H9 (cell line): ENCODE measurements around the gene TBC1D2. TPM values are rescaled to one million over a fixed set of nuclear protein-coding genes. Genes with fewer than 3 reads are reported as not detected.

Source experiments
- DNase-seq: peaks from one replicate; pipeline ENCODE4 v3.0.0-alpha.2; 2017
- H2AFZ ChIP-seq: one replicate; pipeline ENCODE4 v1.6.1; 2013; ENCODE audit warnings: mild to moderate bottlenecking, low read length, control low read depth, moderate library complexity
- H2AK5ac ChIP-seq: 2 replicates; pipeline ENCODE4 v1.6.1; 2013; ENCODE audit warnings: low read length, control low read depth, mixed read lengths; ENCODE audit not compliant: insufficient read length
- H2BK120ac ChIP-seq: one replicate; pipeline ENCODE4 v1.6.1; 2013; ENCODE audit warnings: low read depth, mild to moderate bottlenecking, low read length, control low read depth, inconsistent platforms; ENCODE audit not compliant: poor library complexity, severe bottlenecking
- H2BK12ac ChIP-seq: 2 replicates; pipeline ENCODE4 v1.6.1; 2013; ENCODE audit warnings: low read length, control low read depth, mixed read lengths, low read depth; ENCODE audit not compliant: insufficient read length
- H2BK15ac ChIP-seq: 2 replicates; pipeline ENCODE4 v1.6.1; 2013; ENCODE audit warnings: low read depth, low read length, control low read depth
- H2BK20ac ChIP-seq: one replicate; pipeline ENCODE4 v1.6.1; 2013; ENCODE audit warnings: low read depth, mild to moderate bottlenecking, low read length, control low read depth, inconsistent platforms; ENCODE audit not compliant: poor library complexity, severe bottlenecking
- H2BK5ac ChIP-seq: 2 replicates; pipeline ENCODE4 v1.6.1; 2013; ENCODE audit warnings: low read length, control low read depth, mixed read lengths; ENCODE audit not compliant: insufficient read length
- H3K14ac ChIP-seq: 2 replicates; pipeline ENCODE4 v1.6.1; 2013; ENCODE audit warnings: low read length, control low read depth; ENCODE audit not compliant: insufficient read depth
- H3K18ac ChIP-seq: 2 replicates; pipeline ENCODE4 v1.6.1; 2013; ENCODE audit warnings: low read depth, mild to moderate bottlenecking, mixed read lengths, low read length, control low read depth; ENCODE audit not compliant: insufficient read length
- H3K23ac ChIP-seq: 2 replicates; pipeline ENCODE4 v1.6.1; 2013; ENCODE audit warnings: low read length, control low read depth, mixed read lengths, low read depth; ENCODE audit not compliant: insufficient read length
- H3K23me2 ChIP-seq: 2 replicates; pipeline ENCODE4 v1.6.1; 2013; ENCODE audit warnings: low read depth, mild to moderate bottlenecking, mixed read lengths, low read length, control low read depth; ENCODE audit not compliant: insufficient read length, poor library complexity, severe bottlenecking
- H3K27ac ChIP-seq: 2 replicates; pipeline ENCODE4 v1.5.1; 2013; ENCODE audit warnings: low read length, control low read depth, mixed read lengths, low read depth; ENCODE audit not compliant: insufficient read length
- H3K27me3 ChIP-seq: 2 replicates; pipeline ENCODE4 v1.6.1; 2013; ENCODE audit warnings: low read length, control low read depth, inconsistent platforms; ENCODE audit not compliant: insufficient read depth
- H3K4ac ChIP-seq: 2 replicates; pipeline ENCODE4 v1.6.1; 2013; ENCODE audit warnings: low read depth, mild to moderate bottlenecking, control low read depth, inconsistent platforms, low read length, moderate library complexity
- H3K4me1 ChIP-seq: 2 replicates; pipeline ENCODE4 v1.6.1; 2013; ENCODE audit warnings: low read length, control low read depth, inconsistent platforms; ENCODE audit not compliant: insufficient read depth
- H3K4me2 ChIP-seq: 2 replicates; pipeline ENCODE4 v1.6.1; 2013; ENCODE audit warnings: low read length, control low read depth, mixed read lengths; ENCODE audit not compliant: insufficient read length, insufficient read depth
- H3K56ac ChIP-seq: 2 replicates; pipeline ENCODE4 v1.6.1; 2013; ENCODE audit warnings: low read depth, mild to moderate bottlenecking, mixed read lengths, low read length, control low read depth; ENCODE audit not compliant: insufficient read length
- H3K79me1 ChIP-seq: 2 replicates; pipeline ENCODE4 v1.6.1; 2013; ENCODE audit warnings: low read depth, mild to moderate bottlenecking, moderate library complexity, low read length, control low read depth, inconsistent platforms; ENCODE audit not compliant: insufficient read depth, poor library complexity, severe bottlenecking
- H3K79me2 ChIP-seq: 2 replicates; pipeline ENCODE4 v1.6.1; 2013; ENCODE audit warnings: low read length, control low read depth, inconsistent platforms; ENCODE audit not compliant: insufficient read depth
- H3K9ac ChIP-seq: 2 replicates; pipeline ENCODE4 v1.6.1; 2013; ENCODE audit warnings: low read length, control low read depth, mixed read lengths; ENCODE audit not compliant: insufficient read length; ENCODE audit errors: extremely low read depth
- H3K9me3 ChIP-seq: one replicate; pipeline ENCODE4 v1.6.1; 2013; ENCODE audit warnings: low read depth, low read length, inconsistent platforms; ENCODE audit not compliant: control insufficient read depth
- H3T11ph ChIP-seq: one replicate; pipeline ENCODE4 v1.6.1; 2013; ENCODE audit warnings: mild to moderate bottlenecking, low read length, control low read depth, inconsistent platforms
- H4K20me1 ChIP-seq: one replicate; pipeline ENCODE4 v1.6.1; 2013; ENCODE audit not compliant: control insufficient read depth, insufficient read length, insufficient read depth
- H4K5ac ChIP-seq: 2 replicates; pipeline ENCODE4 v1.6.1; 2013; ENCODE audit warnings: low read depth, mild to moderate bottlenecking, mixed read lengths, low read length, control low read depth; ENCODE audit not compliant: insufficient read length
- H4K8ac ChIP-seq: replicated peaks from 2 replicates; pipeline ENCODE4 v1.6.1; 2013; ENCODE audit warnings: low read length, control low read depth, mixed read lengths, low read depth; ENCODE audit not compliant: insufficient read length
- H4K91ac ChIP-seq: 2 replicates; pipeline ENCODE4 v1.6.1; 2013; ENCODE audit warnings: low read depth, mild to moderate bottlenecking, moderate library complexity, mixed read lengths, low read length, control low read depth; ENCODE audit not compliant: insufficient read length
- H3K27ac Mint-ChIP-seq, 3 experiments: 2 replicates in 2 of 3; 3 replicates in 1 of 3; pipeline ENCODE4 v1.8.0; 2020 to 2021; ENCODE audit warnings: mixed read lengths in 3 of 3, mild to moderate bottlenecking in 1 of 3, moderate library complexity in 1 of 3
- H3K27me3 Mint-ChIP-seq: 2 replicates; pipeline ENCODE4 v1.8.0; 2021; ENCODE audit warnings: low read depth, mild to moderate bottlenecking, moderate library complexity, mixed read lengths
- H3K36me3 Mint-ChIP-seq, 3 experiments: 2 replicates in 2 of 3; 3 replicates in 1 of 3; pipeline ENCODE4 v1.8.0; 2020 to 2021; ENCODE audit warnings: low read depth in 3 of 3, mixed read lengths in 3 of 3; ENCODE audit not compliant: insufficient read depth in 1 of 3
- H3K4me1 Mint-ChIP-seq, 2 experiments: 2 replicates each; pipeline ENCODE4 v1.8.0; 2020; ENCODE audit warnings: mixed read lengths in 2 of 2
- H3K4me3 Mint-ChIP-seq, 2 experiments: 2 replicates in 1 of 2; 3 replicates in 1 of 2; pipeline ENCODE4 v1.8.0; 2020 to 2021; ENCODE audit warnings: mild to moderate bottlenecking in 2 of 2, mixed read lengths in 2 of 2, moderate library complexity in 1 of 2
- H3K9me3 Mint-ChIP-seq, 2 experiments: 2 replicates in 1 of 2; 3 replicates in 1 of 2; pipeline ENCODE4 v1.8.0; 2020; ENCODE audit warnings: mild to moderate bottlenecking in 2 of 2, mixed read lengths in 2 of 2, moderate library complexity in 1 of 2
- CTCF ChIP-seq: fragments of 200-600 bp; sonication (generic); conservative IDR thresholded peaks from 3 replicates; pipeline ENCODE4 v1.8.0; 2021; ENCODE audit warnings: antibody characterized with exemption, mild to moderate bottlenecking
- WGBS: extraction: QIAGEN DNeasy Blood & Tissue Kit; methylation state at CpG from one replicate; pipeline ENCODE4 v1.1.7; 2013; ENCODE audit warnings: missing lambda C conversion rate, low lambda C conversion rate, mixed read lengths; ENCODE audit not compliant: insufficient read length; ENCODE audit errors: extremely low coverage; 5-methylcytosine and 5-hydroxymethylcytosine counted together
- total RNA-seq: library from RNA; stranded (reverse); gene quantifications from 2 replicates; pipeline ENCODE4 v1.2.1, GENCODE V29; 2021

The TBC1D2 gene
- total RNA-seq, 1 experiment from 2014 or later: 2.9 TPM

- Histone ChIP-seq H2BK120ac (no peak overlapping the region), H2AFZ (no peak overlapping the region), H3K9ac (no peak overlapping the region), H3K4ac (no peak overlapping the region), H4K20me1 (no peaks in the 10 kb centered on the region), H2AK5ac (no peak overlapping the region), H4K8ac (no peak overlapping the region), H2BK5ac (no peak overlapping the region), H3K56ac (no peak overlapping the region), H3K79me2 (no peaks in the 10 kb centered on the region), H2BK20ac (no peak overlapping the region), H4K91ac (no peak overlapping the region), H2BK15ac (no peak overlapping the region), H3K27me3 (no peaks in the 10 kb centered on the region), H3K27ac (no peak overlapping the region), H3K4me1 (no peaks in the 10 kb centered on the region), H3K9me3 (no peaks in the 10 kb centered on the region), H3K18ac (no peak overlapping the region), H3K23me2 (no peaks in the 10 kb centered on the region), H3K4me2 (no peak overlapping the region), H3K23ac (no peak overlapping the region), H3T11ph (no peak overlapping the region), H3K79me1 (no peaks in the 10 kb centered on the region), H2BK12ac (no peak overlapping the region), H4K5ac (no peak overlapping the region), H3K14ac (no peak overlapping the region)
- no CpG with 5 or more reads among the region's 3 CpGs for WGBS
- Mint-ChIP-seq H3K27ac (no peak overlapping the region; a peak in 1 of 7 replicates), H3K4me1 (peaks cover 3 to 10% of the 10 kb centered on the region in 2 experiments; a peak in 2 of 4 replicates), H3K36me3 (no peaks in the 10 kb centered on the region), H3K27me3 (peaks cover 2% of the 10 kb centered on the region), H3K4me3 (no peak overlapping the region), H3K9me3 (no peaks in the 10 kb centered on the region)
- DNase-seq: no peak
- TF ChIP-seq CTCF: no peak
Observed at GRCh38 chr9:98300611-98301010, 45.2 kb upstream of the TBC1D2 start.
